Natural killer cell (primary cell): ENCODE measurements around the gene ADCY9. TPM values are rescaled to one million over a fixed set of nuclear protein-coding genes. Genes with fewer than 3 reads are reported as not detected.
A peak's percentile ranks its signal among the peaks of the same experiment; 100 is the strongest.

Experiments used
- ATAC-seq, 3 donors: fragments of 150-1000 bp in 2 of 3; fragments of 200-7000 bp in 1 of 3; cut with Tn5 transposase; 1 replicate in 1 of 3; 2 replicates in 2 of 3; pipeline ENCODE4 v1.10.0; 2021; ENCODE audit warnings: mild to moderate bottlenecking in 2 of 3, moderate library complexity in 2 of 3
- DNase-seq, 2 donors: peaks; one replicate each; pipeline versions ENCODE4 v3.0.0 to v3.0.0-alpha.2; 2013 to 2021; ENCODE audit warnings: mixed read lengths in 1 of 2
- H3K27ac ChIP-seq: one replicate; pipeline ENCODE4 v1.5.1; 2013; ENCODE audit warnings: mild to moderate bottlenecking, low read length
- H3K27me3 ChIP-seq: one replicate; pipeline ENCODE4 v1.6.1; 2013; ENCODE audit warnings: low read length; ENCODE audit not compliant: control insufficient read depth, insufficient read depth
- H3K36me3 ChIP-seq: one replicate; pipeline ENCODE4 v1.6.1; 2013; ENCODE audit warnings: low read length; ENCODE audit not compliant: control insufficient read depth, insufficient read depth
- H3K4me1 ChIP-seq: one replicate; pipeline ENCODE4 v1.6.1; 2013; ENCODE audit warnings: low read length; ENCODE audit not compliant: control insufficient read depth, insufficient read depth
- H3K4me3 ChIP-seq: one replicate; pipeline ENCODE4 v1.5.1; 2013; ENCODE audit warnings: low read length
- H3K9me3 ChIP-seq: one replicate; pipeline ENCODE4 v1.6.1; 2013; ENCODE audit warnings: low read length; ENCODE audit not compliant: control insufficient read depth, insufficient read depth
- H3K27ac Mint-ChIP-seq, 2 donors: one replicate each; pipeline ENCODE4 v1.8.0; 2022; ENCODE audit warnings: mild to moderate bottlenecking in 2 of 2, mixed read lengths in 2 of 2, moderate library complexity in 1 of 2
- H3K27me3 Mint-ChIP-seq, 2 donors: one replicate each; pipeline ENCODE4 v1.8.0; 2022; ENCODE audit warnings: low read depth in 2 of 2, mixed read lengths in 2 of 2
- H3K36me3 Mint-ChIP-seq: one replicate; pipeline ENCODE4 v1.8.0; 2022; ENCODE audit warnings: mixed read lengths
- H3K4me1 Mint-ChIP-seq, 2 donors: one replicate each; pipeline ENCODE4 v1.8.0; 2022; ENCODE audit warnings: mixed read lengths in 2 of 2
- H3K4me3 Mint-ChIP-seq: one replicate; pipeline ENCODE4 v1.8.0; 2022; ENCODE audit warnings: mild to moderate bottlenecking, moderate library complexity, mixed read lengths
- H3K9me3 Mint-ChIP-seq, 2 donors: one replicate each; pipeline ENCODE4 v1.8.0; 2022; ENCODE audit warnings: mixed read lengths in 2 of 2
- CTCF ChIP-seq: fragments of 200-600 bp; IDR thresholded peaks from one replicate; pipeline ENCODE4 v1.8.0; 2022; ENCODE audit warnings: antibody characterized with exemption
- WGBS: methylation state at CpG from one replicate; pipeline ENCODE4 v1.1.7; 2013; ENCODE audit warnings: missing lambda C conversion rate; ENCODE audit not compliant: insufficient coverage; 5-methylcytosine and 5-hydroxymethylcytosine counted together
- intact Hi-C: fragments of 100-400 bp; cut with micrococcal nuclease; formaldehyde crosslinking; loops from one replicate; pipeline ENCODE4 v1.14.2; 2022
- total RNA-seq, 4 donors: library from RNA; stranded (reverse); fragments of 120-200 nt in 1 of 4; gene quantifications; one replicate each; pipeline versions ENCODE4 v1.2.3 to v1.2.4, GENCODE V29; 2013 to 2022

ADCY9 gene
- total RNA-seq, 3 donors from 2014 or later (not counting 1 experiment from before 2014, with no cell fraction given) = 28.0 to 52.4 (median 38.3) TPM

GRCh38 chr16:4032768-4033167 is 83.5 kb downstream of the ADCY9 start:
- H3K4me3 ChIP-seq = no peak overlapping the region

GRCh38 chr16:4028144-4028543 is 88.1 kb downstream of the ADCY9 start:
- H3K36me3 ChIP-seq = no peaks in the 10 kb centered on the region
- Mint-ChIP-seq H3K4me3 (no peak overlapping the region), H3K4me1 (peaks cover 27 to 49% of the 10 kb centered on the region in 2 donors), H3K36me3 (no peaks in the 10 kb centered on the region), H3K27me3 (no peaks in the 10 kb centered on the region), H3K27ac (peak overlapping the region in 1 of 2 donors; percentile 95), H3K9me3 (no peaks in the 10 kb centered on the region)
- DNase-seq = no peak
- no peak overlapping the region for H3K4me3 ChIP-seq
- H3K27me3 ChIP-seq = no peaks in the 10 kb centered on the region
- peaks cover 27% of the 10 kb centered on the region for H3K4me1 ChIP-seq
- 97% methylated on average over 8 of the region's 8 CpGs for WGBS
- no peak overlapping the region for H3K27ac ChIP-seq
- no peak for TF ChIP-seq CTCF
- intact Hi-C loops = no loop called here
- no peaks in the 10 kb centered on the region for H3K9me3 ChIP-seq
- no peak for ATAC-seq

More at GRCh38 chr16:4032768-4033167, 83.5 kb downstream of the ADCY9 start:
- Histone ChIP-seq H3K9me3 (no peaks in the 10 kb centered on the region), H3K4me1 (peaks cover 31% of the 10 kb centered on the region), H3K27ac (peak overlapping the region; percentile 21), H3K27me3 (no peaks in the 10 kb centered on the region), H3K36me3 (no peaks in the 10 kb centered on the region)
- TF ChIP-seq CTCF = no peak
- peaks cover 34 to 44% of the 10 kb centered on the region in 2 donors for H3K4me1 Mint-ChIP-seq
- WGBS = under 1% methylated on average over 13 of the region's 13 CpGs
- DNase-seq (peak; percentile 46 to 56), ATAC-seq (peak; percentile 88 to 91 (median 88))
- peak overlapping the region; percentile 75 to 84 for H3K27ac Mint-ChIP-seq
- H3K4me3 Mint-ChIP-seq = peak overlapping the region; percentile 42
- H3K9me3 Mint-ChIP-seq = no peaks in the 10 kb centered on the region
- H3K36me3 Mint-ChIP-seq = no peaks in the 10 kb centered on the region
- intact Hi-C loops = loop anchor here (1.0 to 5.0 kb wide), 2 partner anchors 16 to 35 kb away; no protein-coding TSS in a partner anchor
- no peaks in the 10 kb centered on the region for H3K27me3 Mint-ChIP-seq

DNA sequence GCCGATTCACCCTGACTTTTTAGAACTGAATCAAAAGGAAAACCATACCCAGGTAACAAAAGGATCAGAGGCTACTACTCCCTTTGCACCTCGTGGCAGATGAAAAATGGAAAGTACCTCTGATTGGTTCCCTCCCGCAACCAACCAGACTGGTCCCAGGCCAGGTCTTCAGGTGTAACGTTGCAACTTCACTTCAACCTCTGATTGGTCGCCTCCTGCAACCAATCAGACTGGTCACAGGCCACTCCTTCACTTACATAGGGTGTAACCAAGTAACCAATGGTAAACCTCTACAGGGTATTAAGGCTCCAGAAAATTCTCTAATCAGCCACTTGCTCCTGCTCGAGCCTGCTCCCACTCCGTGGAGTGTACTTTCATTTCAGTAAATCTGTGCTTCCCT is 89.4 kb downstream of the ADCY9 start:
- WGBS = 92% methylated on average over 7 of the region's 7 CpGs
- Mint-ChIP-seq H3K4me3 (no peak overlapping the region), H3K27ac (peak overlapping the region; percentile 46 to 77)

More for the DNA sequence above, 89.4 kb downstream of the ADCY9 start:
- Histone ChIP-seq H3K27me3 (no peaks in the 10 kb centered on the region), H3K36me3 (no peaks in the 10 kb centered on the region), H3K4me3 (no peak overlapping the region), H3K27ac (no peak overlapping the region), H3K9me3 (no peaks in the 10 kb centered on the region), H3K4me1 (peaks cover 16% of the 10 kb centered on the region)
- no peaks in the 10 kb centered on the region for H3K9me3 Mint-ChIP-seq
- H3K36me3 Mint-ChIP-seq = no peaks in the 10 kb centered on the region
- no peaks in the 10 kb centered on the region for H3K27me3 Mint-ChIP-seq
- intact Hi-C loops = no loop called here
- H3K4me1 Mint-ChIP-seq = peaks cover 32 to 38% of the 10 kb centered on the region in 2 donors
- ATAC-seq = no peak
- TF ChIP-seq CTCF = no peak
- DNase-seq = no peak
